ENCODE data around the gene ITGA6.
A peak's percentile ranks its signal among the peaks of the same experiment; 100 is the strongest.

The ITGA6 gene

DNA sequence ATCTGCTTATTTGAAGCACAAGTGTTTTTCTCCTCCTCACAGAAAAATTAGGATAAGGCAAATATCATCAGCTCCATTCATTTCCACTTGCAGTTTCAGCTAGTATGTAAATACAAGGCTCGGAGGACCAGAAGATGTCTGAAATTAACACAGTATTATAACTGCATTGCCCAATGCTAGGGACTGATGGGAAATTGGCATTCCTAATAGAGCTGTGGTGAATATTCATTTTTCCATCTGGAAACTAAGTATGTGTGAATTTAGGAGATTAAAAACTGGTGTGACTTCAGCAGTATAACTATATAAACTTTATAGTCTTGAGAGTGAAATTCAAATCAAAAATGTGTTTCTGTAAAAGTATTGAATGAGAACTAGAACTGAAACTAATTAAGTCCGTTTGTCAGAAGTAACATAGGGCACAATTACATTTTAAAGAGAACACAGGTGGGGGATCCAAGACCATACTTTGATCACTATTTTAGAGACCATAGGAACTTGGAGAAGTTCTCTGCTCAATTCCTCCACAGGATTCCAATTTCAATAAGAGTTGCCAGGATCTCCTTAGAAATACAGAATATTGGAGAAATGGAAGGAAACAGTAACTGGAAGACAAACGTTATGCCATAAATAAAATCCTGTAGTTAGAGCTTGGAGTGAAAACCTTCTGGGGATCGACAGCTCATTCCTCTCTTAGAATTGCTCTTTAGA is 12.1 kb upstream of the ITGA6 start:
- DNase-seq: no peak
- in situ Hi-C loops (cut with MboI; ENCODE audit: low pct_unique_long_range_greater_than_20kb, low sequenced_read_pairs): no loop called here

DNA sequence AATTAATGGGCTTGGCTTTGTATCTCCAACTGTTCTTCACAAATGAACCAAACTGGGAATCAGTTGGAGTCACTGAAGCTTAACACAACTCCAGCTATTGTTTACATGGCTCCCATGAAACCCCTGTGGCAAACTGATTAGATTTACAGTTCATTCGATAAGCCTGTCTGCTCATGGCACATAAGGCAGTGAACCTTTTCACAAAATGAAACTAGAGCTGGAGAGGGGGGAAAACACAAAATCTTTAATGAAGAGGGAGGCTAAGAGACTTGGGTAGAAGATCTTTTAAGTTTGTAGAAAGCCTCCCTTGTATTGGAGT is 11.6 kb upstream of the ITGA6 start:
- DNase-seq: no peak
- in situ Hi-C loops (cut with MboI; ENCODE audit: low pct_unique_long_range_greater_than_20kb, low sequenced_read_pairs): no loop called here

- in situ Hi-C loops (cut with MboI; ENCODE audit: low pct_unique_long_range_greater_than_20kb, low sequenced_read_pairs): no loop called here
- no peak for DNase-seq
Observed at GRCh38 chr2:172416447-172417058, 10.8 kb upstream of the ITGA6 start.

GRCh38 chr2:172420216-172420615 is 7.2 kb upstream of the ITGA6 start:
- DNase-seq: no peak
- in situ Hi-C loops (cut with MboI; ENCODE audit: low pct_unique_long_range_greater_than_20kb, low sequenced_read_pairs): no loop called here

DNA sequence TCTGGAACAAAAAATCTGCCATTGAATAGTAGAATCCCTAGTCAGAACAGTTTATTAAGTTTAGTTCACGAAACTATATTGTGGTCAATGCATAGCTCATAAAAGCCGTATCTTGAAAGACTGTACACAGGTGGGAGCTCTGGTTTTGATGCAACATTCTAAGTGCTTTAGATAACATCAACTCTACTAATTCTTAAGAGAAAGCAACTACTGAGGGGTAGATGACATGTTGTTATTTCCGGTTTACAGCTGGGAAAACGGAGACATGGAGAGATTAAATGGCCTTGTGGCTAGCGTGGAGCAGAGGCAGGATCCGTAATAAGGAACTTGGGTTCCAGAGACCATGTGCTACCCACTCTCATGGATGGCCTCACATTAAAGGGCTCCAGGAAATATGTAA is 4.2 kb upstream of the ITGA6 start:
- in situ Hi-C loops (cut with MboI; ENCODE audit: low pct_unique_long_range_greater_than_20kb, low sequenced_read_pairs): no loop called here
- DNase-seq: peak; percentile 62

- in situ Hi-C loops (cut with MboI; ENCODE audit: low pct_unique_long_range_greater_than_20kb, low sequenced_read_pairs): no loop called here
- DNase-seq: no peak
Observed at GRCh38 chr2:172425336-172425735, 2.0 kb upstream of the ITGA6 start.

- no peak for DNase-seq
- in situ Hi-C loops (cut with MboI; ENCODE audit: low pct_unique_long_range_greater_than_20kb, low sequenced_read_pairs): no loop called here
Observed at GRCh38 chr2:172426635-172427255, 641 bp upstream of the ITGA6 start.

- in situ Hi-C loops (cut with MboI; ENCODE audit: low pct_unique_long_range_greater_than_20kb, low sequenced_read_pairs): no loop called here
- DNase-seq: peak; percentile 41
Observed at GRCh38 chr2:172427990-172428831, 825 bp downstream of the ITGA6 start.

- DNase-seq: no peak
- in situ Hi-C loops (cut with MboI; ENCODE audit: low pct_unique_long_range_greater_than_20kb, low sequenced_read_pairs): no loop called here
Observed at GRCh38 chr2:172428832-172429210, 1.4 kb downstream of the ITGA6 start.

DNA sequence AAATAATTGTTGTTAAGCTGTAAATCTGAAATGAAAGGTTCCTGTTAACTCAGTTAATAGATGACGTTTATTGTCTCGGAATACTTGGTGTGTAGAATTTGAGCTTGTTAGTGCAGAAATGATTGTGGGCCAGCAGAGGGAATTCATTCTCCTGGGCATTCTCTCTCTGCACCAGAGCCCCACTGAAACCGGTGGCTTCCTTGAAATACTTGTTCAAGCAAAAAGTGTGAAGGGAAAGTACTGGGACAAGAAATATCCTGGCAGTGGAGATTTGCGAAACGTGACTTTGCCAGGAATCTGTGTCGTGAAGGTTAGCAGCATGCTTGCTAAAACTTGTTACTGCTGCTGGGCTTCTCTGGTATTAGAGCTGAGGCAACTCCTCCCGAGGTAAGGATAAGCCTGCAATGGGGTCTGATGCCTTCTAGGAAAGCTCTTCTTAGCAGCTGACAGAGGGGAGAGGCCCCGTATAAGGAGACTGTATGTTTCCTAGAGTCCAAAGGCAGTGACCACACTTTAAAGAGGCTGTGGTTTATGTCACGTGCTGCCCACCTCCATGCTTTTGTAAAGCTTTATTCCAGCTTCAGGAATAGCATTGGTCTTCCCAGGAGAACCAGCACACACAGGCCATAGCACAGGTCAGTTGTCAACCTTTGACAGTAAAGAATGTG is 2.0 kb downstream of the ITGA6 start:
- in situ Hi-C loops (cut with MboI; ENCODE audit: low pct_unique_long_range_greater_than_20kb, low sequenced_read_pairs): no loop called here
- no peak for DNase-seq

GRCh38 chr2:172430027-172430426 is 2.6 kb downstream of the ITGA6 start:
- DNase-seq: no peak
- in situ Hi-C loops (cut with MboI; ENCODE audit: low pct_unique_long_range_greater_than_20kb, low sequenced_read_pairs): no loop called here

- no peak for DNase-seq
- in situ Hi-C loops (cut with MboI; ENCODE audit: low pct_unique_long_range_greater_than_20kb, low sequenced_read_pairs): no loop called here
Observed at GRCh38 chr2:172430678-172431077, 3.3 kb downstream of the ITGA6 start.

- in situ Hi-C loops (cut with MboI; ENCODE audit: low pct_unique_long_range_greater_than_20kb, low sequenced_read_pairs): no loop called here
- DNase-seq: no peak
Observed at GRCh38 chr2:172431463-172431862, 4.1 kb downstream of the ITGA6 start.

GRCh38 chr2:172431993-172432392 is 4.6 kb downstream of the ITGA6 start:
- in situ Hi-C loops (cut with MboI; ENCODE audit: low pct_unique_long_range_greater_than_20kb, low sequenced_read_pairs): no loop called here

GRCh38 chr2:172433144-172433543 is 5.8 kb downstream of the ITGA6 start:
- DNase-seq: no peak
- in situ Hi-C loops (cut with MboI; ENCODE audit: low pct_unique_long_range_greater_than_20kb, low sequenced_read_pairs): no loop called here

More at GRCh38 chr2:172431993-172432392, 4.6 kb downstream of the ITGA6 start:
- DNase-seq: no peak

DNA sequence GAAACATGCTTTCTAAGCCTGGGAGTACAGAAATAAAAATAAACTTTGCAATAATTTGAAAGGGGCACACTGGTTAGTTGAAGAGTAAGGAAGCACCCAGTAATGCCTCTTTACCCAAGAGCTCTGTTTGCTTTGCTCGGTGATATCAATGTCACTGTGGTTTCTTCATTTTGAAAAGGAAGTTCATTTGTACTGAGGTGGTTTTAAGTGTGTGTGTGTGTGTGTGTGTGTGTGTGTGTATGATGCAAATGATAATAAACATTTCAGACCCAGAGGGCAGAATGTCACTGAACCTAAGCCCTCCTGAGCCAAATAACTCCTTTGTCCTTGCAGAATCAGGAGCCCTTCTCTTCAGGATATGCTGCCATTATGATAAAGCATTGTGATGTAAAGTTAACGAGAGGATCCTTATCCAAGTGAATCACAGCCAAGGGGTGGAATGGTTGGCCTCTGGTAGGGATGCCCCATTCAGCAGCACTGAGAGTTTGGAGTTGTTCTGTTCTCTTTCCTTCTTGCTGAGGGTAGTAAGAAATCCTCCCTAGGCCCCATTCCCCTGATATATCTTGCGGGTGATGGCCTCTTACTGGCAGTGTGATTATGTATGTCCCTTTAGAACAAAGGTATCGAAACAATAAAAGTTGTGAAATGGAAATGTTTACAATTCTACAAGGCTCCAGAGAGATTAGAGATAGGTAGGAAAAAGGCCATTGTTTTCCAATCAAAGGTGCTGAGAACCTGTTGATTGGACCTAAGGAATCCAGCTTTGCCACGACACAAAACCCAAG is 7.6 kb downstream of the ITGA6 start:
- DNase-seq: peak; percentile 78
- in situ Hi-C loops (cut with MboI; ENCODE audit: low pct_unique_long_range_greater_than_20kb, low sequenced_read_pairs): no loop called here

GRCh38 chr2:172435606-172435911 is 8.2 kb downstream of the ITGA6 start:
- in situ Hi-C loops (cut with MboI; ENCODE audit: low pct_unique_long_range_greater_than_20kb, low sequenced_read_pairs): no loop called here
- DNase-seq: no peak

- in situ Hi-C loops (cut with MboI; ENCODE audit: low pct_unique_long_range_greater_than_20kb, low sequenced_read_pairs): no loop called here
Observed at GRCh38 chr2:172436889-172437288, 9.5 kb downstream of the ITGA6 start.

More at GRCh38 chr2:172436889-172437288, 9.5 kb downstream of the ITGA6 start:
- no peak for DNase-seq
